HG03103 (cell line): ENCODE measurements around the gene ZNF804A.
"Not testable (repeated sequence)": the region's sequence is repeated elsewhere in the genome, so short reads cannot be mapped to it uniquely, and the experiment has no call there.

Source experiments
- ATAC-seq: cut with Tn5 transposase; IDR thresholded peaks from one replicate; pipeline ENCODE4 v1.9.1; 2021; ENCODE audit warnings: low read depth; ENCODE audit not compliant: unreplicated experiment

ZNF804A gene

DNA sequence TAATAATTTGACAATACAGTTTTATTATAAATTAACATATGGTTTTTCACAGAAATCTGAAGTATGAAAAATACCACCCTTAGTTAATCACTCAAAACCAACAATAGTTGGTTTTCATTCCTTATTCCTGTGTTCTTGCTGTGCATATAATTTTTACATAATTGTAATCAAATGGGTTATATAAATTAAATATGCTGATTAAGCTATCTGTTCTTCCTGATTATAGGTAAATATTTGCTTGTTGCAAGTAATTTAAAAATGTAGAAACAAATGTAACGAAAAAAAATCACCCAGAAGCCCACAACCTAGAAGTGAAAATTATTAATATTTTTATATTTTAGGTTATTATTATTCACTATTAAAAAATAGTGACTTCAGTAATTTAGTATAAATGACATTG lies 98.3 kb downstream of the ZNF804A start:
- ATAC-seq, result no peak

DNA sequence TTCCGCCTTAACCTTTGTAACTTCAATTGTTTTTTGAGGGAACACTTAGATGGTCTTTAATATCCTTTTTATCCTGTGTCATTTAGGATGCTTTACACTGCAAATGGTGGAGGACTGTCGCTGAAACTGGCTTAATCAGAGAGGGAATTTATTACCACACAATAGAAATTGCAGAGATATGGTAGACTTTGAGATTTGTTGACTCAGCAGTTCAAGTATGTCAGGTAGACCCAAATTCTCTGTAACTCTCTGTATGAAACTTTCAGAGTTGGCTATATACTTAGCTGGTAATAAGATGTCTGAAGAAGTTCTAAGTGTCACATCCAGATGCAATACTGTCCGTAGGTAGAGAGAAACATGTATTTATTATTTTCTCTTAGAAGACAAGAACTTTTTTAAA lies 100.1 kb downstream of the ZNF804A start:
- ATAC-seq, result no peak

DNA sequence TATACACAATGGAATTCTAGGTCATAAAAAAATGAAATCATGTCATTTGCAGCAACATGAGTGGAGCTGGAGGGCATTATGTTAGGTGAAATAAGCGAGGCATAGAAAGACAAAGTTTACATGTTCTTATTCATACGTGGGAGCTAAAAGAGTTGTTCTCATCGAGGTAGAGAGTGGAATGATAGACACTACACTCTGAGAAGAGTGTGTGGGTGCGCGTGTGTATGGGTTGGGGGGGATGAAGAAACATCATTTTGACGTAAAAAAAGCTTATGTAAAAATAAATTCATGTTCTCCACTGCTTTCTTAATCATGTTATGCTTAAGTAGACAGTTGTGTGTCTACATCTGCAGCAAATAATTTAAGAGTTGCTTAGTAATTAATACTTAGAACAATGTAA lies 123.6 kb downstream of the ZNF804A start:
- ATAC-seq, result no peak

DNA sequence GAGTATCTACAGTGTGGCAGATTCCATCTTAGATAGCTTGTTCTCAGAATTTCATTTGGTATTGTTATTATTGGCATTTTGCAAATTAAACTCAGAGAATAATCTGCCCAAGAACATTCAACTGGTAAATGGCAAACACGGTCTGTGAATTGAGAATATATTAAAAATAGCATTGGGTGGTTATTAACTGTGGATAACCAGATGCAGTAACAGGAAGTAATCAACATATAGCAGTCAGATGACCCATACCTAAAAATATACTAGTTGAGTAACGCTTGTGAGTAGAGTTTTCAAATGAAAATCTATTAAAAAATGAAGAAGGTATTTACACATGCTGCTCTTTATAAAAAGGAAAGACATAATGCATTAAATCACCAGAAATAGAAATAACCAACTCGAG lies 129.5 kb downstream of the ZNF804A start:
- ATAC-seq, result no peak

DNA sequence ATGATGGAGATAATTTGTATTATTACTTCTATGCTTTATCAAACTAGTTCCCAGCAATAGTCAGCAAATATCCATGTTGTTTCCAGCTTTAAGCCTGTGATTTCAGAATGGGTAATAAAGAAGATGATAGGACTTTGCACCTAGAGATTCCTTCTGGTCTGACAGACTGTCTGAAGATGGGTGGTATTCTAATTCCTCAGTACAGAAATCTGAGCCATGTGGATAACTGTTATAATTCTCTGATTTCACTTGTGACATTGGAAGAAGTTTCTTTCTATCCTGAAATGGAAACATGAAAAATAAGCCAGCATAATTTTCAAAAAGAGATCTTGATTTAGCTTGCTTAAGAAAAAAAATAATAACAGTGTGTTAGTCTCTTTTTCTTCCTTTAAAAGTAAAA lies 130.1 kb downstream of the ZNF804A start:
- ATAC-seq, result no peak

DNA sequence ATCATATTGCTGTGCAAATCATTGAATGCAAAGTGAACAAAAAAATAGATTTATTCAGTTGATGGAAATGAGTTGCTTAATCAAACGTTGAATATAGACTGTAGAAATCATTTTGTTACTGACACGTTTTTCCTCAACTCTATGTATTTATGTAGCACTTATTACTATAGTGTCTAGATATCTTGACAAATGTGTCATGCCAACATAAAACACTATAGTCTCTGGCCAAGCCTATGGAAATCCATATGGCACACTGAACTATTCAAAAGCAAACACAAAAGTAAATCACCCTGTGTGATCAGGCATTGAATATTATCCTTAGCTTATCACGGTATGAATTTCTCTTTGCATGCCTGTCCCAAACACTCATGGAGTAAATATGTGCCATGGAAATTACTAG lies 131.3 kb downstream of the ZNF804A start:
- ATAC-seq, result no peak

DNA sequence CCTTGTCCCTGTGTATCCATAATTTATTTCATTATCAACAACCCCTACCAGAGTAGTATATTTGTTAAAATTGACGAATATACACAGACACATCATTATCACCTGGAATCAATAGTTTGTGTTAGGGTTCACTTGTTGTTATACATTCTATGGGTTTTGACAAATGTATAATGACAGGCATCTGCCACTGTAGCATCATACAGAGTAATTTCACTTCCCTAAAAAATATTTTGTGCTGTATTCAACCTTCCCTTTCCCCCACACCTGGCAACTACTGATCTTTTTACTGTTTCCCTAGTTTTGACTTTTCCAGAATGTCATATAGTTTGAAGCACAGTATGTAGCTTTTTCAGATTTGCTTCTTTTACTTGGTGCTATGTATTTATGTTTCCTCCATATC lies 132.0 kb downstream of the ZNF804A start:
- ATAC-seq, result no peak

DNA sequence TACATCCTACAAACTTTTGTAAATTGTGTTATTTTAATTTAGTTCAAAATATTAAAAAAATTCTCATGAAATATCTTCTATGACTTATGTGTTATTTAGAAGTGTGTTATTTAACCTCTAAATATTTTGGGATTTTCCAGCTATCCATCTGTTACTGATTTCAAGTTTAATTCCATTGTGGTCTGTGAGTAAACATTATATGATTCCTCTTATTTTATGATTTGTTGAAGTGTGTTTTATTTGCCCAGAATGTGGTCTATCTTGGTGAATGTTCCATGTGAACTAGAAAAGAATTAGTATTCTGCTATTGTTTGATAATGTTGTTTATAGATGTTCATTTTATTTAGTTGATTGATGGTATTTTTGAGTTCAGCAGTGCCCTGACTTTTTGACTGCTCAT lies 136.0 kb downstream of the ZNF804A start:
- ATAC-seq, result no peak

DNA sequence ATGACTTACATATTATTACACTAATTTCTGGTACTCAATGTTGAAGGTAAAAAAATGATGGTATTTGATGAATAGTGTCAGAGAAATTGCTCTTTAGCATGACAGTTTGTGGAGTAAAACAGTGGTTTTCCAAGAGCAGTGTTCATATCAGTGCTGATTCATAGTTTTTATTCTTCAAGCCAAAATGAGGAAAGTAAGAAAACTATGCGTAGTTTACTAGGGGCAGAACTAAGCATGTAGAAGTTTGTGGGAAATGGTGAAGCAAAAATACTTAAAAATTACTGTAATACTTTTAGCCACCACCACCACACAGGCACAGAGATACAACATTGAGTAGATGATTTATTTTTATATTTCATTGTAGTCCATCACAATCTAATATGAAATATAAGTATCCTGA lies 137.3 kb downstream of the ZNF804A start:
- no peak for ATAC-seq

DNA sequence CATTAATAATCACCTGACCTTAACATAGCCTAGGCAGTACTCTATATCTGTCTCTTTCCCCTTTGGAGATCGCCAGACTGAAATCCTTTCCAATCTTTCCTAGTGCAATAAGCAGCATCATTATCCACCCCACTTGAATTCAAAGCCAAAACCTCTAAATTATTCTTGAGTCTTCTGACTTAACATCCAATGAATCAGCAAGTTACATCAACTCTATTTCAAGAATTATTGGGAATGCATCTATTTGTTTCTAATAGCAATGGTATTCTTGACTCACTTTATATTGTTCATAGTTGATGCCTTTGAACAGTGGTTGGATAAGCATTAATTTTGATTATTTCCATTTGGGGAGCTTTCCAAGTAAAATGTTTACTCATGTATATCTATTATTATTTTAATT lies 144.8 kb downstream of the ZNF804A start:
- no peak for ATAC-seq

DNA sequence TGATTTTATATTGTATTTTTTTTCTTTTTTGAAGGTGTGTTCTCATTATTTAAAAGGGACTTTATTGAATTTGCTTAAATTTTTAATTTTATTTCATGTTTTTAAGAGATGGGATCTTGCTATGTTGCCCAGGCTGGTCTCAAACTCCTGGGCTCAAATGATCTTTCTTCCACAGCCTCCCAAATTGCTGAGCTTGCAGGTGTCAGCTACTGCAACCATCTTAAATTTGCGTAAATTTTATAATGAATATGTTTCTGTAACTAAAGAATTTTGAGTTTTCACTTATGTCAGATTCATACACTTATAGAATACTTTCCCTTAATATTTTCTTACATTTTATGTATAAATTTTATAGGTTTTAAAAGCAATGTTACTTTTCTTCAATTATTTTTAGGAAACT lies 157.8 kb downstream of the ZNF804A start:
- ATAC-seq, result no peak

DNA sequence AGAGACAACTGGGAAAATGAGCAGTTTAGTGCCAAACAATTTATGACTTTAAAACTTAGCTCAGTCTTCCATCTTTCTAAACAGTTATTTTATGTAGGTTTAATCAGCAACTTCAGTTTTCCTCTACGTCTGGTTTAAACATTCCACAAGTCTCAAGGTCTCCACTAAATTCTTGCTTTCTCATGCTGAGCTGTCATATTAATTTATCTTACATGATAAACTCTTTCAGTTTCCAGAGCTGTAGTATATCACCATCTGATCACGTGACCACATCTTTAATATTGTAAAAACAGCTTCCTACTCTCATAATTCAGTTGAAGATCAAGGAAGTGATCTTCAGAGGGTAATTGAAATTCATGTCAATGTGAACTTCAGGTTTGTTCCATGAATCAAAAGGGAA lies 158.6 kb downstream of the ZNF804A start:
- no peak for ATAC-seq

DNA sequence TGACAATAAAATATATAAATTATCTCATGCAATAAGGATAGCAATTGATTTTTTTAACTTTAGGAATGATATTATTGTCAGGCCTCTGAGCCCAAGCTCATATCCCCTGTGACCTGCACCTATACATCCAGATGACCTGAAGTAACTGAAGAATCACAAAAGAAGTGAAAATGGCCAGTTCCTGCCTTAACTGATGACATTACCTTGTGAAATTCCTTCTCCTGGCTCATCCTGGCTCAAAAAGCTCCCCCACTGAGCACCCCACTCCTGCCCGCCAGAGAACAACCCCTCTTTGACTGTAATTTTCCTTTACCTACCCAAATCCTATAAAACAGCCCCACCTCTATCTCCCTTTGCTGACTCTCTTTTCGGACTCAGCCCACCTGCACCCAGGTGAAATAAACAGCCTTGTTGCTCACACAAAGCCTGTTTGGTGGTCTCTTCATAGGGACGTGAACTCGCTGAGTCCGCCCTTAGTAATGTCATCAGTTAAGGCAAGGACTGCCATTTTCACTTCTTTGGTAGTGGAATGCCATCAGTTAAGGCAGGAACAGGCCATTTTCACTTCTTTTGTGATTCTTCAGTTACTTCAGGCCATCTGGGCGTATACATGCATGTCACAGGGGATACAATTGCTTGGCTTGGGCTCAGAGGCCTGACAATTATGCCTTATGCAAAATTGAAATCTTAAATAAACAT lies 161.4 kb downstream of the ZNF804A start:
- not testable (repeated sequence) for ATAC-seq

DNA sequence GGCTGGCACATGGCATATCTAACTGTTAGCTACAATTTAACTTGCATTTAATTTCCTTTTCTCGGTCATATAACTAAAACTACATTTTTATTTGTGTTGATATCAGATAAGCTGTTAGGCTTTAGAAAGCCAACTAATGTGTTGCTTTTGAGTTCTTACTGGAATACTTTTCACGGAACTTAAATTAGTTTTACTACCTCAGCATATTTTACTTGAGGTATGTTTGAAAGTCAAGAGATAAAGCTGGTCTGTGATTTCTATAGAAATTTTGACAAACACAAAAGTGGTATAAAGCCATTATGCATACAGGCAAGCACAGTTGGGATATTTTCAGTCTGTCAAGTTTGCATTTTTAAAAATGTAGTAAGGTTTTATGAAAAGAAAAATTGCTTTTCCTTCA lies 162.6 kb downstream of the ZNF804A start:
- ATAC-seq, result no peak

DNA sequence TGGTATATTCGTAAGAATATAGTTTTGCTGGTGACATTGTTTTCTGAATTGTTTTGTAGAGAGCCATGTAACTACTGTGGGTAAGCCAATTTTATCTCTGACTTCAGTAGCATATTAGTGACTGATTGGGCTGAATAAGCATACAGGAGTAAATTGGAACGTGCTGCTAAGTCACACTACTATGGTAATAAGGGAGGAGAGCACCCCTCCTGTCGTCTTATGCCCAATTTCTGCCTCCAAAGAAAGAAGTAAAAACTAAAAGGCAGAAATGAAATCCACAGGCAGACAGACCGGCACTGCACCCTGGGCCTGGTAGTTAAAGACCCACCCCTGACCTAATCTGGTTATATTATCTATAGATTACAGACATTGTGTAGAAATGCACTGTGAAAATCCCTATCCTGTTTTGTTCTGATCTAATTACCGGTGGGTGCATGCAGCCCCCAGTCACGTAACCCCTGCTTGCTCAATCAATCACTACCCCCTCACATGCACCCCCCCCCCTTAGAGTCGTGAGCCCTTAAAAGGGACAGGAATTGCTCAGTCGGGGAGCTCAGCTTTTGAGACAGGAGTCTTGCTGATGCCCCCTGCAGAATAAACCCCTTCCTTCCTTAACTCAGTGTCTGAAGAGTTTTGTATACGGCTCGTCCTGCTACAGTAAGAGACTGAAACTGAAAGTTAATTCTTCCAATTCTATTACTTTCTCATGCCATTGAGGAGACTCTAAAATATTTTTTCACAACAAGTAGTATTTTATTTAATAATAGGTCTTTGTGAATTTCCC lies 167.0 kb downstream of the ZNF804A start:
- no peak for ATAC-seq

DNA sequence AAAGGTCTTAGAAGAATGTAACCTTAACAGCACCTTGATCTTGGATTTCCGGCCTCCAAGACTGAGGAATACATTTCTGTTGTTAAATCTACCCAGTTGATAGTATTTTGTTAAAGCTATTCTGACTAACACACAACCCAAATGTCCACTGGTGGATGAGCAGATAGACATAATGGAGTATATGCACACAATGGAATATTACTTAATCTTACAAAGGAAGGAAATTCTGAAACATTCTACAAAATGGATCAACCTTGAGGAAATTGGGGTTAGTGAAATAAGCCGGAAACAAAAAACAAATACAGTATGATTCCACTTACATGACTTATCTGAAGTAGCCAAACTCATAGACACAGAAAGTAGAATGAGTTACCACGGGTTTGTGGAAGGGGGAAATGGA lies 168.7 kb downstream of the ZNF804A start:
- no peak for ATAC-seq

DNA sequence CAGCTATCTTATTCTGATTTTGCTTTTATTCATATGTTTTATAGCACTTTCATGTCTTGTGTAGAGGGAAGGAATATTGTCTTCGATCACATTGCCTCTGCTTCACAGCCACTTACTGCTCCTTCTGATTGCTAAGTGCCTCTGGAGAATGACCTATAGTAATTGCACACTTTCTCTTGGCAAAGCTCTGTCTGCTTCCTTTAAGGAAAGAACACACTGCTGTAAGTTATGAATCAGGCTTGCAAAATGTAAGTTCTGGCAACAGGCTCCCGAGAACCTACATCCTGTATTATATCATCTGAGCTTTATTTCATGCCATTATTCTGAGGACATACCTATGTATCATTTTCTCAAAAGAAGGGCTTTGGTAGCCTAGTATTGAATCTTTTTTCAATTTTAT lies 170.7 kb downstream of the ZNF804A start:
- ATAC-seq, result no peak

DNA sequence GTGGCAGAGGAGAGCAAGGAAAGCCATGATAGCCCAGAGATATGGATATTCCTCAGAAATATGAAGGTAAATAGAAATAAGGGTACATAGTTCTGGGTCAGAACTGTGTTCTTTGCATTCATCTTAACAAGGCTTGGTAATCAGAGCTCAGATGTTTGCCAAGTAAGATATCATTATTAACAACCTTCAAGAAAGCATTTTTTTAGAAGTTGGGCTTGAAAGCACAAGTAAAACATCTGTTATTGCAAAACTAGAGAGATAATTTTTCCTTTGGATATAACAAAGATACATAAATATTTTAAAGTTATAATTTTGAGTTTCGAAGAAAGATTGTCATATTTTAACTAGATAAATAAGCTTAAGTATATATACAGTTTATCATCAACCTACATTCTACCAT lies 171.4 kb downstream of the ZNF804A start:
- ATAC-seq, result no peak

DNA sequence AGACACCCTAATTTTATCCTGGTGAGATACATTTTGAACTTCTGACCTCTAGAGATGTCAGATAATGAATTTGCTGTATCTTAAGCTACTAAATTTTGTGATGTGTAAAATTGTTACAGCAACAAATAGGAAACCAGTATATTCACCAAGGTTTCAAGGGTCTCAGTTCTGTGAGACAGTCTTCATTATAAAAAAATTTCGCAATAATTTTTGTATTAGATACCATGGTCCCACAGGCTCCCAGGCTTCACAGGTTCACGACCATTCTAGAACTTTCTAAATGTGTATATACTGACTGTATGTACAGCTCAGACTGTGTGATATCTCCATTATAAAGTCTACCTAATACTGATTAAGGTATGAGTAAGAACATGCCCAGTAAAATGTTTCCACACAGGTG lies 181.4 kb downstream of the ZNF804A start:
- no peak for ATAC-seq

DNA sequence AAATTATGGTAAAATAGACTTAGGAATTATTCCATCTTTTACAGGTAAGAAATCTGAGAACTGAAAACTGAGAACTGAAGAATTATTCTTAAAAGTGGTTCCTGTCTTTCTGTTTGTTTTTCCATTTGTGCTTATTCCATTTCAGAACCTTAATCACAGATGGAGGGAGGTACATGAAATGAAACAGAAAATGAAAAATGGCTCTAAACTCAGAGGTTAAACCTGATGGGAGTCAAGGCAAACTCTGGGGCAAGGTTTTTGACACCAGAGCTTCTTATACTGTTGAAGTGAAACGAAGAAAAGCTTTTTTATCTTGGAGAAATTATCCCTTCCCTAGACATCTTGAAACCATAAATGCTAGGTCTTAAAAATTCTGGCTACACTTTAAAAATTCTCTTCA lies 182.1 kb downstream of the ZNF804A start:
- ATAC-seq, result no peak

DNA sequence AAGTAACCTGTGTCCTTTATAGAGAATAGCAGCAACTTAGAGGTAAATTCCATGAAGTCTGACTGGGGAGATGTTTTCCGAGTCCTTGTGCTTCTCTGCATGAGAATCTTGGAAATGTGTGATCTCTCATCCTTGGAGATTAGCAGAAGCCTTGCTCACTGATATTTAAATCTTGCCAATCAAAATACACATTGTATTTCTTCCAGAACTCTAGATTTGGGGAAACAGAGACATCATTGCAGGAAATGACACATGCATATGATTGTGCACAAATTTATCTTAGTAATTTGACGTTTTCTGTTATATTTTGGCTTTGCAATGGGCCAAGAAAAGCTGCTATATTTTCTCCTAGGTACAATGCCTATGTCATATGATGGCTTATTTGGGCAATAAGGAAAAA lies 182.6 kb downstream of the ZNF804A start:
- no peak for ATAC-seq

DNA sequence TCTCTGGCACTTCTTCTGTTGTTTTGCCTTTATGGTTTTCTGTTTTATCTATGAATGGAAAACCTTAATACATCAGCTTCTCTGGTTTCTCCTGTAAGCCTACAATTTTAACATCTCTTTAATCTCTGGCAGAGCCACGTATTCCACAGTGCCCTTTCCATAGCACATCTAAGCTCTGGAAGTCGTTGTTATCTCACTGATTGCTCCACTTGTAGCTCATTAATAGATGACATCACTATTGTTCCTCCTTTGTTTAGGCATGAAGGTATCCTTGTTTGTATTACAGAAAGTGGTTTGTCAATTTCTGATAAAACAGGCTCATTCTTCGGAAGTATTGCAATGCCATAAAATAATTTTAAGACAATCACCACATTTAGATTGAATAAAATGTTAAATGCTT lies 185.2 kb downstream of the ZNF804A start:
- no peak for ATAC-seq
